HL-60/S4 treated with retinoic acid at 250 ng/mL for 4 days and 3 days (cell line): ENCODE data around the gene VDR.

Experiments
- in situ Hi-C: fragments of 300-500 bp; cut with MboI; formaldehyde crosslinking; loops from 2 replicates; pipeline ENCODE4 v1.7.0; 2022; ENCODE audit warnings: low sequenced_read_pairs

VDR gene

GRCh38 chr12:47834199-47834903, 70.4 kb downstream of the VDR start:
- in situ Hi-C loops = no loop called here

GRCh38 chr12:47833591-47834012, 71.2 kb downstream of the VDR start:
- in situ Hi-C loops = no loop called here

GRCh38 chr12:47832263-47832933, 72.4 kb downstream of the VDR start:
- in situ Hi-C loops = no loop called here

GRCh38 chr12:47829584-47829983, 75.2 kb downstream of the VDR start:
- in situ Hi-C loops = no loop called here

- in situ Hi-C loops = no loop called here
Measured at GRCh38 chr12:47828976-47829482, 75.8 kb downstream of the VDR start.

- in situ Hi-C loops = no loop called here
Measured at GRCh38 chr12:47828008-47828975, 76.5 kb downstream of the VDR start.

GRCh38 chr12:47825173-47825639, 79.6 kb downstream of the VDR start:
- in situ Hi-C loops = no loop called here

GRCh38 chr12:47824635-47825034, 80.2 kb downstream of the VDR start:
- in situ Hi-C loops = no loop called here

GRCh38 chr12:47824198-47824597, 80.6 kb downstream of the VDR start:
- in situ Hi-C loops = no loop called here

- in situ Hi-C loops = no loop called here
Measured at GRCh38 chr12:47823422-47824086, 81.2 kb downstream of the VDR start.

GRCh38 chr12:47822863-47823262, 81.9 kb downstream of the VDR start:
- in situ Hi-C loops = no loop called here

GRCh38 chr12:47822401-47822800, 82.4 kb downstream of the VDR start:
- in situ Hi-C loops = no loop called here

- in situ Hi-C loops = no loop called here
Measured at GRCh38 chr12:47821346-47821706, 83.5 kb downstream of the VDR start.

GRCh38 chr12:47820631-47821345, 84.0 kb downstream of the VDR start:
- in situ Hi-C loops = no loop called here

GRCh38 chr12:47819896-47820630, 84.7 kb downstream of the VDR start, which contains the start of gene HDAC7:
HDAC7 (minus strand) TSS chr12:47819903; CDS start chr12:47819785, 118 bp downstream.
- in situ Hi-C loops = no loop called here

GRCh38 chr12:47819138-47819895, 85.5 kb downstream of the VDR start:
- in situ Hi-C loops = no loop called here

- in situ Hi-C loops = no loop called here
Measured at GRCh38 chr12:47818467-47819137, 86.2 kb downstream of the VDR start.

- in situ Hi-C loops = no loop called here
Measured at GRCh38 chr12:47818007-47818376, 86.8 kb downstream of the VDR start.
